ENCODE results near the gene UBL4A.
"Not testable (repeated sequence)": the region's sequence is repeated elsewhere in the genome, so short reads cannot be mapped to it uniquely, and the experiment has no call there.

UBL4A gene

DNA sequence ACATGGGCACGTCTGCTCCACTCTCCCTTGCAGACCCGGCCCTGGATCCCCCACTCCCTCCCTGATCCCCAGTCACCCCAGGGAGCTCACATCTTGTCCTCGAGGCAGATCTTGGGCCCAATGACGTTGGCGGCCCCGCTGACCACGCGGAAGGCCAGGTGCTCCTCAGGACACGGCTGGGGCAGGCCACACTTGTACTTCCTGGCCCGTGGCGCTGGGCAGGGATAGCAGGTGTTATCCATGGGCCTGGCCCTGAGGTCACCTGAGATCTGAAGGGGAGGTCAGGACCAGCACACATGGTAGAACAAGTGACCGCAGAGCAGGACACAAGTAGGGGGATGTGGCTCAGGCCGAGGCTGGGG, 21.9 kb upstream of the UBL4A start:
- TF ChIP-seq, protein P1, sequence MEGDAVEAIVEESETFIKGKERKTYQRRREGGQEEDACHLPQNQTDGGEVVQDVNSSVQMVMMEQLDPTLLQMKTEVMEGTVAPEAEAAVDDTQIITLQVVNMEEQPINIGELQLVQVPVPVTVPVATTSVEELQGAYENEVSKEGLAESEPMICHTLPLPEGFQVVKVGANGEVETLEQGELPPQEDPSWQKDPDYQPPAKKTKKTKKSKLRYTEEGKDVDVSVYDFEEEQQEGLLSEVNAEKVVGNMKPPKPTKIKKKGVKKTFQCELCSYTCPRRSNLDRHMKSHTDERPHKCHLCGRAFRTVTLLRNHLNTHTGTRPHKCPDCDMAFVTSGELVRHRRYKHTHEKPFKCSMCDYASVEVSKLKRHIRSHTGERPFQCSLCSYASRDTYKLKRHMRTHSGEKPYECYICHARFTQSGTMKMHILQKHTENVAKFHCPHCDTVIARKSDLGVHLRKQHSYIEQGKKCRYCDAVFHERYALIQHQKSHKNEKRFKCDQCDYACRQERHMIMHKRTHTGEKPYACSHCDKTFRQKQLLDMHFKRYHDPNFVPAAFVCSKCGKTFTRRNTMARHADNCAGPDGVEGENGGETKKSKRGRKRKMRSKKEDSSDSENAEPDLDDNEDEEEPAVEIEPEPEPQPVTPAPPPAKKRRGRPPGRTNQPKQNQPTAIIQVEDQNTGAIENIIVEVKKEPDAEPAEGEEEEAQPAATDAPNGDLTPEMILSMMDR (conservative IDR thresholded peaks at IDR 0.05; ENCODE audit: low read depth, low read length) = no peak
- no peak overlapping the region for H3K4me3 ChIP-seq (ENCODE audit: low read depth, low read length)
- DNase-seq (ENCODE audit: low read depth) = no peak

DNA sequence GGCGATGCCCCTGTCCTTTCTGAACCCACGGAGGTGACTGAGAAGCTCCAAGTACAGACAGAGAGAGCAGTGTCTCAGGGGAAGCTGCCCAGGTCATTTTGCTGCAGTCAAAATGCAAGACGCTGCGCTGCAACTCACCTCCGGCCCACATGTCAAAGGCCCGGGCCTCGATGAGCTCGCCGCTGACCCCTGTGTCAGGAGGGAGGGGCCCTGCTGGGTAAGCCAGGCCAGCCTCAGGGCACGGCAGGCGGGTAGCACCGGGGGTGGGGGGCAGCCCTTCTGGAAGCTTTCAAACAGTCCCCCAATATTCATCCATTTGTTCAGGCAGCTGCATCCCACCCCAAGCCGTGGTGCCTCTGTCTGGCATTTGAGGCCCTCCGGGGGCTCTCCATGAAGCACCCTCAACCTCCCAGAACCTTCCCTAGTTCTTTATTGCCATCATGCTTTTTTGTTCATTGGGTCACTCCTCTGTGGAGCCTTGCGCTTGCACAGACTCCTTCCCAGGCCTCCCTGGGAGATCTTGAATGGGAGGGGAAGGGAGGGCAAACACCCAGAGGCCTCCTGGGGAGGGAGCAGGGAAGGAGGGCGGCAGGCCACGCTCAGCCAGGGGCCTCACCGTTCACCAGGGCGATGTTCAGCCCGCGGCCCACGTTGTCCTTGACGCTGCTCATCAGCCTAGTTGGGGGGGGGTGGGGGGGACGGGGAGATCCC, 21.4 kb upstream of the UBL4A start:
- TF ChIP-seq, protein P1 (conservative IDR thresholded peaks at IDR 0.05; ENCODE audit: low read depth, low read length) = no peak
- no peak overlapping the region for H3K4me3 ChIP-seq (ENCODE audit: low read depth, low read length)
- DNase-seq (ENCODE audit: low read depth) = no peak

DNA sequence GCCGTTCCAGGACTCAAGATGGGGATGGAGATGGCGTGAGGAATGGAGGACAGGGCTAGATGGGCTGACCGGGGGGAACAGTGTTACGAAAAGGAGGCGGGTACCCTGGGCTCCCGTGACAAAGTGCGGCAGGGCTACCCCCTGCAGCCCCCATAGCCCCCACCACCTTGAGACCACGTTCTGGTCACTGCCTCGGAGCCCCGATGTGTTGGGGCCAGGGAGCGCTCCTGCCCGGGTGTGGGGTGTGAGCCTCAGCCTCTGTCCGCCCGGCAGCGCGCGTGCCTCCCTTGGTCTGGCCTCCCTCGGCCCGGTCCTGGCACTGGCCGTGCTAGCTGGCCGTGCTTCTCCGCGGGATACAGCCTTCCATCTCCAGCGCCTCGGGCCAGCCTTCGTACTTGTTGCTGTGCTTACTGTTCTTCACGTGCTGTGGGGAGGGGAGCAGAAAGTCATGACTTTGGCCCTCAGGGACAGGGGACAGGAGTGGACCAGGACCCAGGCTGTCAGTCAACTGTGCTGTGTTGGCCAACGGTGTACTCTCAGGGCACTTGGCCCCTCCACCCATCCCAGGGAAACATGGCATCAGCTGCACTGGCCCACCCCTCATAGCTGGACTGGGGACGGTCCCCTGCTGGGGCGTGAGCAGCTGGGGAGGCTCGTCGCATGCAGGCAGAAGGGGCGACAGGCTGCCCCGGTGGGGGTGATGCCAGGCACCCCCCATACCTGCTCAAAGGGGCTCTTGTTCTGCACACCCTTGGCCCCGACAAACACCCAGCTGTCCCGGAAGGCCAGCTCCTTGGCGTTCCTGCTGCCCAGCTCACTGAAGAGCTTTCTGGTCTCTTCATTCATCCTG, 20.3 kb upstream of the UBL4A start:
- DNase-seq (ENCODE audit: low read depth) = no peak
- TF ChIP-seq, protein P1 (conservative IDR thresholded peaks at IDR 0.05; ENCODE audit: low read depth, low read length) = no peak
- no peak overlapping the region for H3K4me3 ChIP-seq (ENCODE audit: low read depth, low read length)

DNA sequence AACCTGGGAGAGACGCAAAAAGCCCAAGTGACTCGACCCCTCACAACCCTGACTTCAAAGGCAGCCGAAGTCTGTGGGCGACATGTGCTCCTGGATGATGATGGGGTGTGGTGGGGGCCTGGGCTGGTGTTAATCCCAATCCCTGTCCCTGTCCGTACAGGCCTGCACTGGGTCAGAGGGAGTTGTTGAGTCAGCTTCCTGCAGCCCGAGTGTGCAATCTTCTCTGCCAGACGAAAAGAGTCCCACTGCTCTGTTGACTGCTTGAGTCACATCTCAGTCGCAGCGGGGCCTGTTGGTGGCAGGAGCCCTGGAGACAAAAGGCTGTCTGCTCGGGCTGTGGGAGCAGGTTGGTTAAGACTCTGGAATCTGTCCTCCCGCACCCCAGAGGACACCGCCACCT, 19.3 kb upstream of the UBL4A start:
- TF ChIP-seq, protein P1 (conservative IDR thresholded peaks at IDR 0.05; ENCODE audit: low read depth, low read length) = no peak
- no peak overlapping the region for H3K4me3 ChIP-seq (ENCODE audit: low read depth, low read length)
- peak; percentile 65 for DNase-seq (ENCODE audit: low read depth)

DNA sequence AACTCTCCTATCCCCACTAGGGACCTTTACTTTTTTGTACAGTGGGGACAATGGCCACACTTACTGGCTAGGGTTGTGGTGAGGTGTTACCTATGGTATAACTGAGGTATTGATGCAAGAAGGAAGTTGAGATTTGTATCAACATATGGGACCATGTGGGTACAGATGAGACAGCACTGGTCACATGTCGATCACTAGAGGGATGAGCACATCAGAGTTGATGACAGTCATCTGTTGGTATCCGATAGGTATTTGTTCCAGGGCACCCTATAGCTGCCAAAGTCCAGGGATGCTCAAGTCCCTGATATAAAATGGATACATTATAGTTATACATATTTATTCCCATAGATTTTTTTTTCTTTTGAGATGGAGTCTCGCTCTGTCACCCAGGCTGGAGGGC, 16.6 kb upstream of the UBL4A start:
- DNase-seq (ENCODE audit: low read depth) = no peak
- TF ChIP-seq, protein P1 (conservative IDR thresholded peaks at IDR 0.05; ENCODE audit: low read depth, low read length) = no peak
- no peak overlapping the region for H3K4me3 ChIP-seq (ENCODE audit: low read depth, low read length)

DNA sequence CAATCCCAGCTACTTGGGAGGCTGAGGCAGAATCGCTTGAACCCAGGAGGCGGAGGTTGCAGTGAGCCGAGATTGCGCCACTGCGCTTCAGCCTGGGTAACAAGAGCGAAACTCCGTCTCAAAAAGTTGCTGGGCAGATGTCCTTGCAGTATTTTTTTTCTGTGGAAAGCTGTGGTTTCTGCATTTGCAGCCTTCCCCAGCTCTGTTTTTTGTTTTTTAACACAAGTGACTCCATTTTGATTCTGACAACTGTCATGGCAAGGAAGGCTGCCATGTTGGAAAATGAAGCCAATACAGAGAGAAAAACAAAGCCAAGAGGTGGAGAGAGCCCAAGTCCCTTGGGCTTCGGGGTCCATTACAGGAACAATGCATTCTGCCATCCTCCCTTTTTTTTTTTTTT, 15.7 kb upstream of the UBL4A start:
- DNase-seq (ENCODE audit: low read depth) = no peak
- TF ChIP-seq, protein P1 (conservative IDR thresholded peaks at IDR 0.05; ENCODE audit: low read depth, low read length) = no peak
- no peak overlapping the region for H3K4me3 ChIP-seq (ENCODE audit: low read depth, low read length)

DNA sequence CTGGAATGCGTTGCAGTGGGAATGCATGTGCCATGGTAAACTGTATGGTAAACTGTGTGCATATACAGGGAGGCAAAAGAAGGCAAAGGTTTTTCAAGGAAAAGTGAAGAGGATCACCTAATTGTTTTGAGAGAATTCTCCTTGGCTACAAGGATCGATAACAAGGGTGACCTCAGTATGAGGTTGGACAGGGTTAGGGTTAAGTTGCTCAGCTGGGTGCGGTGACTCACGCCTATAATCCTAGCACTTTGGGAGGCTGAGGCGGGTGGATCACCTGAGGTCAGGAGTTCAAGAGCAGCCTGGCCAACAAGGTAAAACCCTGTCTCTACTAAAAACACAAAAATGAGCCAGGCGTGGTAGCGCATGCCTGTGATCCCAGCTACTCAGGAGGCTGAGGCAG, 15.0 kb upstream of the UBL4A start:
- H3K4me3 ChIP-seq (ENCODE audit: low read depth, low read length) = not testable (repeated sequence)

DNA sequence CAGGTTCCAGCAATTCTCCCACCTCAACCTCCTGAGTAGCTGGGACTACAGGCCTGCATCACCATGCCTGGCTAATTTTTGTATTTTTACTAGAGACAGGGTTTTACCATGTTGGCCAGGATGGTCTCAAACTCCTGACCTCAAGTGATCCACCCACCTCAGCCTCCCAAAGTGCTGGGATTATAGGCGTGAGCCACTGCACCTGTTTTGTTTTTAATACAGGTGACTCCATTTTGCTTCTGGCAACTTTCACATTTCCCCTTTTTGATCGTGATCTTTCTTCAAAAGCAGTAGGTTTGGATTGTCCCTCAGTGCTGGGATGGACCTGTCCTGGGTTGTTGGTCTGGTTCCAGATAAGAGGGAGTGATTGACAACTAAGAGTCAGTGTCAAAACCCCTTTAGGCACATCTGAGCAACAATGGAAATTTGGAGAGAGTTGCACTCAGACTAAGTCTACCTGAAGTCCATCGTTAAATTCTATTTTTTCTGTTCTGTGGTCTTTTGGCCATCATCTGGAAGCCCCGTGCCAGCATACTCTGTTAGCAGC, 10.2 kb upstream of the UBL4A start:
- not testable (repeated sequence) for DNase-seq (ENCODE audit: low read depth); H3K4me3 ChIP-seq (ENCODE audit: low read depth, low read length)

More for the DNA sequence above, 15.0 kb upstream of the UBL4A start:
- not testable (repeated sequence) for DNase-seq (ENCODE audit: low read depth)
